ENCODE data around the gene TTLL11. TPM values are rescaled to one million over a fixed set of nuclear protein-coding genes. Genes with fewer than 3 reads are reported as not detected.

The TTLL11 gene
- total RNA-seq, 1 donor from 2014 or later: 5.8 TPM

Small RNA genes within 50 kb of the gene (microRNA-seq; reads per million reads assigned to microRNA genes)
- not detected for gene MIR4478 (ENCODE audit: borderline number of aligned reads)

Other genes with a start within 250 kb of the TTLL11 start
- gene NDUFA8, start 66.5 kb upstream of the TTLL11 start, total RNA-seq: 321 TPM
- gene MORN5, start 66.6 kb upstream of the TTLL11 start, total RNA-seq: not detected
- gene LHX6, start 135.6 kb upstream of the TTLL11 start, total RNA-seq: 8.0 TPM
- gene RBM18, start 171.5 kb upstream of the TTLL11 start, total RNA-seq: 41.8 TPM
- gene MRRF, start 171.6 kb upstream of the TTLL11 start, total RNA-seq: 41.3 TPM